ENCODE data around the gene ISLR2. TPM values are rescaled to one million over a fixed set of nuclear protein-coding genes. Genes with fewer than 3 reads are reported as not detected.

Gene ISLR2
- total and polyA plus RNA-seq, 2 donors (not counting 3 experiments of a cell fraction or from before 2014, with no cell fraction given): not detected

DNA sequence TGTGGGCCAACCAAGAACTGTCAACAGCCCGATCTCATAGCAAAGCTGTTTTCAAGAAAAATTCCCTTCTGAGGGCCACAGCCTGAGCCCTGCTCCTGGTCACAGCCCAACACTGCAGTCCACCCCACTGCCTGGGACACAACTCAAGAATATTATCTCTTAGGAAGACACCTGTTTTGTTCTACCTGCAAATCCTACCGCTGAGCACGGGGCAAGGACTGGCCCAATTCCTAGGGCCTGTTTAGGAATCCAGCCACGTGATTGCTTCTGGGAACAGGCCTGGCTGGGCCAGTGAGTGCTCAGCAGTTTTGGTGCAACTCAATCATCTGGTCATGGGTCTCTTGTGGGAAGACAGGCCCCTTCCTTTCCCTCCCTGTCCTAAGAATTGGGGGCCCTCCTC lies 8.3 kb downstream of the ISLR2 start:
- intact Hi-C loops (cut with micrococcal nuclease) (no loop called here), dilution Hi-C loops (cut with MboI; ENCODE audit: extremely low pct_ligation_motif_present, low sequenced_read_pairs) (no loop called here)
- no TSS peak for BruUV-seq (replicated peaks)
- Histone ChIP-seq H4K20me1 (replicated peaks; ENCODE audit: control insufficient read depth, extremely low read depth, insufficient read depth, low read length) (no peaks in the 10 kb centered on the region), H3K27me3 (ENCODE audit: control insufficient read depth in 2 of 2, insufficient read depth in 2 of 2, low read length in 2 of 2) (peaks cover 45 to 49% of the 10 kb centered on the region in 2 experiments), H3K9me3 (replicated peaks; ENCODE audit: control insufficient read depth, insufficient read depth, low read length) (no peaks in the 10 kb centered on the region), H2AFZ (ENCODE audit: low read depth, low read length) (no peak overlapping the region), H3K27ac (ENCODE audit: insufficient read depth, low read depth, low read length) (no peak overlapping the region), H3K9me1 (replicated peaks; ENCODE audit: control insufficient read depth, extremely low read depth, insufficient read depth, low read length) (no peaks in the 10 kb centered on the region), H3K4me2 (ENCODE audit: insufficient read depth, low read length) (no peak overlapping the region), H3K36me3 (ENCODE audit: control insufficient read depth in 2 of 2, extremely low read depth in 1 of 2, insufficient read depth in 2 of 2, low read length in 2 of 2) (no peaks in the 10 kb centered on the region), H3K79me2 (ENCODE audit: control insufficient read depth, insufficient read depth, low read length) (no peaks in the 10 kb centered on the region), H3K9ac (replicated peaks; ENCODE audit: extremely low read depth, insufficient read depth, low read length) (no peak overlapping the region), H3K4me3 (replicated peaks in 1 of 3; ENCODE audit: insufficient read depth in 1 of 3, low read depth in 1 of 3, low read length in 3 of 3) (no peak overlapping the region), H3K4me1 (ENCODE audit: control insufficient read depth, extremely low read depth, insufficient read depth, low read length) (peaks cover 12% of the 10 kb centered on the region)
- ChIA-PET CTCF (interaction anchor here (1.1 to 2.2 kb wide), 3 partner anchors 10 to 182 kb away, joined by 4 to 12 read pairs (median 9); no protein-coding TSS in a partner anchor), POLR2A (no interaction called here)
- TF ChIP-seq FOS (IDR thresholded peaks at IDR 0.05; ENCODE audit: borderline replicate concordance, insufficient read depth, low read length): no peak
- no peak for TF ChIP-seq POLR2AphosphoS5 (IDR thresholded peaks at IDR 0.05; ENCODE audit: insufficient read depth, low read depth, low read length)
- TF ChIP-seq JUN (IDR thresholded peaks at IDR 0.05; ENCODE audit: borderline replicate concordance, insufficient read depth, insufficient read length, low read depth): no peak
- TF ChIP-seq GATA2 (IDR thresholded peaks at IDR 0.05; ENCODE audit: insufficient read depth, insufficient read length, low read depth, low read length): no peak
- TF ChIP-seq, protein P1, sequence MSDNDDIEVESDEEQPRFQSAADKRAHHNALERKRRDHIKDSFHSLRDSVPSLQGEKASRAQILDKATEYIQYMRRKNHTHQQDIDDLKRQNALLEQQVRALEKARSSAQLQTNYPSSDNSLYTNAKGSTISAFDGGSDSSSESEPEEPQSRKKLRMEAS (IDR thresholded peaks at IDR 0.05; ENCODE audit: insufficient read depth, insufficient read length): no peak
- no peak for TF ChIP-seq MYC (IDR thresholded peaks at IDR 0.05; ENCODE audit: low read depth, low read length)
- TF ChIP-seq CTCF (IDR thresholded peaks at IDR 0.05; ENCODE audit: extremely low read depth in 1 of 2, insufficient read depth in 1 of 2, low read depth in 1 of 2, low read length in 2 of 2): no peak
- TF ChIP-seq POLR2A (IDR thresholded peaks at IDR 0.05; ENCODE audit: low read depth, low read length): no peak
- TF ChIP-seq EZH2 (IDR thresholded peaks at IDR 0.05; ENCODE audit: borderline replicate concordance, low read depth, low read length, severe bottlenecking): no peak
- DNase-seq (ENCODE audit: low read depth, low spot score) (no peak), FAIRE-seq (no peak)
